H9 (cell line): ENCODE measurements around the gene RNF180. TPM values are rescaled to one million over a fixed set of nuclear protein-coding genes. Genes with fewer than 3 reads are reported as not detected.
"Not testable (repeated sequence)": the region's sequence is repeated elsewhere in the genome, so short reads cannot be mapped to it uniquely, and the experiment has no call there.

Source experiments
- DNase-seq: peaks from one replicate; pipeline ENCODE4 v3.0.0-alpha.2; 2017
- H2AFZ ChIP-seq: one replicate; pipeline ENCODE4 v1.6.1; 2013; ENCODE audit warnings: mild to moderate bottlenecking, low read length, control low read depth, moderate library complexity
- H2AK5ac ChIP-seq: 2 replicates; pipeline ENCODE4 v1.6.1; 2013; ENCODE audit warnings: low read length, control low read depth, mixed read lengths; ENCODE audit not compliant: insufficient read length
- H2BK120ac ChIP-seq: one replicate; pipeline ENCODE4 v1.6.1; 2013; ENCODE audit warnings: low read depth, mild to moderate bottlenecking, low read length, control low read depth, inconsistent platforms; ENCODE audit not compliant: poor library complexity, severe bottlenecking
- H2BK12ac ChIP-seq: 2 replicates; pipeline ENCODE4 v1.6.1; 2013; ENCODE audit warnings: low read length, control low read depth, mixed read lengths, low read depth; ENCODE audit not compliant: insufficient read length
- H2BK15ac ChIP-seq: 2 replicates; pipeline ENCODE4 v1.6.1; 2013; ENCODE audit warnings: low read depth, low read length, control low read depth
- H2BK20ac ChIP-seq: one replicate; pipeline ENCODE4 v1.6.1; 2013; ENCODE audit warnings: low read depth, mild to moderate bottlenecking, low read length, control low read depth, inconsistent platforms; ENCODE audit not compliant: poor library complexity, severe bottlenecking
- H2BK5ac ChIP-seq: 2 replicates; pipeline ENCODE4 v1.6.1; 2013; ENCODE audit warnings: low read length, control low read depth, mixed read lengths; ENCODE audit not compliant: insufficient read length
- H3K14ac ChIP-seq: 2 replicates; pipeline ENCODE4 v1.6.1; 2013; ENCODE audit warnings: low read length, control low read depth; ENCODE audit not compliant: insufficient read depth
- H3K18ac ChIP-seq: 2 replicates; pipeline ENCODE4 v1.6.1; 2013; ENCODE audit warnings: low read depth, mild to moderate bottlenecking, mixed read lengths, low read length, control low read depth; ENCODE audit not compliant: insufficient read length
- H3K23ac ChIP-seq: 2 replicates; pipeline ENCODE4 v1.6.1; 2013; ENCODE audit warnings: low read length, control low read depth, mixed read lengths, low read depth; ENCODE audit not compliant: insufficient read length
- H3K23me2 ChIP-seq: 2 replicates; pipeline ENCODE4 v1.6.1; 2013; ENCODE audit warnings: low read depth, mild to moderate bottlenecking, mixed read lengths, low read length, control low read depth; ENCODE audit not compliant: insufficient read length, poor library complexity, severe bottlenecking
- H3K27ac ChIP-seq: 2 replicates; pipeline ENCODE4 v1.5.1; 2013; ENCODE audit warnings: low read length, control low read depth, mixed read lengths, low read depth; ENCODE audit not compliant: insufficient read length
- H3K27me3 ChIP-seq: 2 replicates; pipeline ENCODE4 v1.6.1; 2013; ENCODE audit warnings: low read length, control low read depth, inconsistent platforms; ENCODE audit not compliant: insufficient read depth
- H3K4ac ChIP-seq: 2 replicates; pipeline ENCODE4 v1.6.1; 2013; ENCODE audit warnings: low read depth, mild to moderate bottlenecking, control low read depth, inconsistent platforms, low read length, moderate library complexity
- H3K4me1 ChIP-seq: 2 replicates; pipeline ENCODE4 v1.6.1; 2013; ENCODE audit warnings: low read length, control low read depth, inconsistent platforms; ENCODE audit not compliant: insufficient read depth
- H3K4me2 ChIP-seq: 2 replicates; pipeline ENCODE4 v1.6.1; 2013; ENCODE audit warnings: low read length, control low read depth, mixed read lengths; ENCODE audit not compliant: insufficient read length, insufficient read depth
- H3K56ac ChIP-seq: 2 replicates; pipeline ENCODE4 v1.6.1; 2013; ENCODE audit warnings: low read depth, mild to moderate bottlenecking, mixed read lengths, low read length, control low read depth; ENCODE audit not compliant: insufficient read length
- H3K79me1 ChIP-seq: 2 replicates; pipeline ENCODE4 v1.6.1; 2013; ENCODE audit warnings: low read depth, mild to moderate bottlenecking, moderate library complexity, low read length, control low read depth, inconsistent platforms; ENCODE audit not compliant: insufficient read depth, poor library complexity, severe bottlenecking
- H3K79me2 ChIP-seq: 2 replicates; pipeline ENCODE4 v1.6.1; 2013; ENCODE audit warnings: low read length, control low read depth, inconsistent platforms; ENCODE audit not compliant: insufficient read depth
- H3K9ac ChIP-seq: 2 replicates; pipeline ENCODE4 v1.6.1; 2013; ENCODE audit warnings: low read length, control low read depth, mixed read lengths; ENCODE audit not compliant: insufficient read length; ENCODE audit errors: extremely low read depth
- H3K9me3 ChIP-seq: one replicate; pipeline ENCODE4 v1.6.1; 2013; ENCODE audit warnings: low read depth, low read length, inconsistent platforms; ENCODE audit not compliant: control insufficient read depth
- H3T11ph ChIP-seq: one replicate; pipeline ENCODE4 v1.6.1; 2013; ENCODE audit warnings: mild to moderate bottlenecking, low read length, control low read depth, inconsistent platforms
- H4K20me1 ChIP-seq: one replicate; pipeline ENCODE4 v1.6.1; 2013; ENCODE audit not compliant: control insufficient read depth, insufficient read length, insufficient read depth
- H4K5ac ChIP-seq: 2 replicates; pipeline ENCODE4 v1.6.1; 2013; ENCODE audit warnings: low read depth, mild to moderate bottlenecking, mixed read lengths, low read length, control low read depth; ENCODE audit not compliant: insufficient read length
- H4K8ac ChIP-seq: replicated peaks from 2 replicates; pipeline ENCODE4 v1.6.1; 2013; ENCODE audit warnings: low read length, control low read depth, mixed read lengths, low read depth; ENCODE audit not compliant: insufficient read length
- H4K91ac ChIP-seq: 2 replicates; pipeline ENCODE4 v1.6.1; 2013; ENCODE audit warnings: low read depth, mild to moderate bottlenecking, moderate library complexity, mixed read lengths, low read length, control low read depth; ENCODE audit not compliant: insufficient read length
- H3K27ac Mint-ChIP-seq, 3 experiments: 2 replicates in 2 of 3; 3 replicates in 1 of 3; pipeline ENCODE4 v1.8.0; 2020 to 2021; ENCODE audit warnings: mixed read lengths in 3 of 3, mild to moderate bottlenecking in 1 of 3, moderate library complexity in 1 of 3
- H3K27me3 Mint-ChIP-seq: 2 replicates; pipeline ENCODE4 v1.8.0; 2021; ENCODE audit warnings: low read depth, mild to moderate bottlenecking, moderate library complexity, mixed read lengths
- H3K36me3 Mint-ChIP-seq, 3 experiments: 2 replicates in 2 of 3; 3 replicates in 1 of 3; pipeline ENCODE4 v1.8.0; 2020 to 2021; ENCODE audit warnings: low read depth in 3 of 3, mixed read lengths in 3 of 3; ENCODE audit not compliant: insufficient read depth in 1 of 3
- H3K4me1 Mint-ChIP-seq, 2 experiments: 2 replicates each; pipeline ENCODE4 v1.8.0; 2020; ENCODE audit warnings: mixed read lengths in 2 of 2
- H3K4me3 Mint-ChIP-seq, 2 experiments: 2 replicates in 1 of 2; 3 replicates in 1 of 2; pipeline ENCODE4 v1.8.0; 2020 to 2021; ENCODE audit warnings: mild to moderate bottlenecking in 2 of 2, mixed read lengths in 2 of 2, moderate library complexity in 1 of 2
- H3K9me3 Mint-ChIP-seq, 2 experiments: 2 replicates in 1 of 2; 3 replicates in 1 of 2; pipeline ENCODE4 v1.8.0; 2020; ENCODE audit warnings: mild to moderate bottlenecking in 2 of 2, mixed read lengths in 2 of 2, moderate library complexity in 1 of 2
- CTCF ChIP-seq: fragments of 200-600 bp; sonication (generic); conservative IDR thresholded peaks from 3 replicates; pipeline ENCODE4 v1.8.0; 2021; ENCODE audit warnings: antibody characterized with exemption, mild to moderate bottlenecking
- WGBS: extraction: QIAGEN DNeasy Blood & Tissue Kit; methylation state at CpG from one replicate; pipeline ENCODE4 v1.1.7; 2013; ENCODE audit warnings: missing lambda C conversion rate, low lambda C conversion rate, mixed read lengths; ENCODE audit not compliant: insufficient read length; ENCODE audit errors: extremely low coverage; 5-methylcytosine and 5-hydroxymethylcytosine counted together
- total RNA-seq: library from RNA; stranded (reverse); gene quantifications from 2 replicates; pipeline ENCODE4 v1.2.1, GENCODE V29; 2021

The RNF180 gene
- total RNA-seq, 1 experiment from 2014 or later = 2.5 TPM

GRCh38 chr5:64397552-64397951, 231.9 kb downstream of the RNF180 start:
- Mint-ChIP-seq H3K27me3 (no peaks in the 10 kb centered on the region), H3K4me1 (no peaks in the 10 kb centered on the region), H3K9me3 (peaks cover 3 to 8% of the 10 kb centered on the region in 2 experiments; a peak in 4 of 5 replicates), H3K27ac (no peak overlapping the region), H3K36me3 (peaks cover 0 to 7% (median 0%) of the 10 kb centered on the region in 3 experiments; a peak in 4 of 7 replicates), H3K4me3 (no peak overlapping the region)
- no peaks in the 10 kb centered on the region for H3K79me2 ChIP-seq
- no peaks in the 10 kb centered on the region for H4K20me1 ChIP-seq
- H4K5ac ChIP-seq = no peak overlapping the region
- no peaks in the 10 kb centered on the region for H3K4me1 ChIP-seq
- H3K18ac ChIP-seq = no peak overlapping the region
- no peak overlapping the region for H3K4ac ChIP-seq
- TF ChIP-seq CTCF = no peak
- H3K4me2 ChIP-seq = no peak overlapping the region
- H2BK5ac ChIP-seq = no peak overlapping the region
- H2BK120ac ChIP-seq = no peak overlapping the region
- no peak overlapping the region for H3K9ac ChIP-seq
- WGBS = no CpG with 5 or more reads among the region's 1 CpG
- H3K27me3 ChIP-seq = no peaks in the 10 kb centered on the region
- no peak overlapping the region for H2BK20ac ChIP-seq
- no peaks in the 10 kb centered on the region for H3K9me3 ChIP-seq
- no peaks in the 10 kb centered on the region for H3K79me1 ChIP-seq
- no peak overlapping the region for H4K8ac ChIP-seq
- H2AFZ ChIP-seq = no peak overlapping the region
- no peak overlapping the region for H3K23ac ChIP-seq
- no peak overlapping the region for H4K91ac ChIP-seq
- DNase-seq = no peak
- no peak overlapping the region for H2BK15ac ChIP-seq
- H3T11ph ChIP-seq = no peak overlapping the region
- no peak overlapping the region for H3K14ac ChIP-seq
- no peak overlapping the region for H2AK5ac ChIP-seq
- no peak overlapping the region for H2BK12ac ChIP-seq
- no peak overlapping the region for H3K27ac ChIP-seq
- no peak overlapping the region for H3K56ac ChIP-seq
- no peaks in the 10 kb centered on the region for H3K23me2 ChIP-seq

- H3K4ac ChIP-seq, H3T11ph ChIP-seq, H3K18ac ChIP-seq, H3K23me2 ChIP-seq, H2BK120ac ChIP-seq, H3K9me3 Mint-ChIP-seq, H3K9me3 ChIP-seq, H3K14ac ChIP-seq, H3K4me1 Mint-ChIP-seq, H3K9ac ChIP-seq, H2AFZ ChIP-seq, H3K4me1 ChIP-seq, H3K27ac ChIP-seq, H3K56ac ChIP-seq, H4K5ac ChIP-seq, H2BK15ac ChIP-seq, H2AK5ac ChIP-seq, H2BK5ac ChIP-seq, H3K27ac Mint-ChIP-seq, H3K27me3 Mint-ChIP-seq, H3K79me1 ChIP-seq, H3K79me2 ChIP-seq, H4K8ac ChIP-seq, H3K27me3 ChIP-seq, H2BK20ac ChIP-seq, H4K20me1 ChIP-seq, H3K4me3 Mint-ChIP-seq, H3K4me2 ChIP-seq, H3K23ac ChIP-seq, H3K36me3 Mint-ChIP-seq, DNase-seq, H2BK12ac ChIP-seq, H4K91ac ChIP-seq: not testable (repeated sequence)
- no CpG with 5 or more reads among the region's 5 CpGs for WGBS
Observed at GRCh38 chr5:64398735-64399134, 233.1 kb downstream of the RNF180 start.
